ENCODE measurements around the gene PPP1CB.

PPP1CB gene

GRCh38 chr2:28751252-28751955, at the start of gene PPP1CB:
PPP1CB (plus strand) TSS chr2:28751830; CDS start chr2:28752125, 295 bp downstream.
- peak; percentile 85 for DNase-seq (ENCODE audit: insufficient read length, low spot score)
- peak; percentile 85 for FAIRE-seq

GRCh38 chr2:28702415-28702861, 49.2 kb upstream of the PPP1CB start:
- no peak for DNase-seq (ENCODE audit: insufficient read length, low spot score)
- FAIRE-seq = no peak

GRCh38 chr2:28702878-28703277, 48.8 kb upstream of the PPP1CB start:
- DNase-seq (ENCODE audit: insufficient read length, low spot score) (no peak), FAIRE-seq (no peak)

GRCh38 chr2:28704621-28705020, 47.0 kb upstream of the PPP1CB start:
- FAIRE-seq (no peak), DNase-seq (ENCODE audit: insufficient read length, low spot score) (no peak)

- FAIRE-seq = no peak
- DNase-seq (ENCODE audit: insufficient read length, low spot score) = no peak
Observed at GRCh38 chr2:28705751-28706440, 45.7 kb upstream of the PPP1CB start.

- DNase-seq (ENCODE audit: insufficient read length, low spot score) (no peak), FAIRE-seq (no peak)
Observed at GRCh38 chr2:28707592-28707991, 44.0 kb upstream of the PPP1CB start.

- no peak for FAIRE-seq
- DNase-seq (ENCODE audit: insufficient read length, low spot score) = no peak
Observed at GRCh38 chr2:28709101-28709500, 42.5 kb upstream of the PPP1CB start.

GRCh38 chr2:28710545-28710944, 41.1 kb upstream of the PPP1CB start:
- DNase-seq (ENCODE audit: insufficient read length, low spot score) = no peak
- no peak for FAIRE-seq

- DNase-seq (ENCODE audit: insufficient read length, low spot score) (no peak), FAIRE-seq (no peak)
Observed at GRCh38 chr2:28713577-28714298, 37.9 kb upstream of the PPP1CB start.

- DNase-seq (ENCODE audit: insufficient read length, low spot score) = no peak
- no peak for FAIRE-seq
Observed at GRCh38 chr2:28716265-28716865, 35.3 kb upstream of the PPP1CB start.

GRCh38 chr2:28717339-28717758, 34.3 kb upstream of the PPP1CB start:
- DNase-seq (ENCODE audit: insufficient read length, low spot score) (no peak), FAIRE-seq (no peak)

- FAIRE-seq = no peak
- DNase-seq (ENCODE audit: insufficient read length, low spot score) = no peak
Observed at GRCh38 chr2:28720345-28720744, 31.3 kb upstream of the PPP1CB start.

GRCh38 chr2:28721601-28722191, 29.9 kb upstream of the PPP1CB start:
- FAIRE-seq (no peak), DNase-seq (ENCODE audit: insufficient read length, low spot score) (no peak)

GRCh38 chr2:28725021-28725711, 26.5 kb upstream of the PPP1CB start:
- FAIRE-seq = no peak
- no peak for DNase-seq (ENCODE audit: insufficient read length, low spot score)

- FAIRE-seq = no peak
- DNase-seq (ENCODE audit: insufficient read length, low spot score) = no peak
Observed at GRCh38 chr2:28726177-28726576, 25.5 kb upstream of the PPP1CB start.

- no peak for DNase-seq (ENCODE audit: insufficient read length, low spot score)
- FAIRE-seq = no peak
Observed at GRCh38 chr2:28729698-28730097, 21.9 kb upstream of the PPP1CB start.

GRCh38 chr2:28730641-28731146, 20.9 kb upstream of the PPP1CB start:
- no peak for DNase-seq (ENCODE audit: insufficient read length, low spot score)
- no peak for FAIRE-seq

GRCh38 chr2:28735511-28735910, 16.1 kb upstream of the PPP1CB start:
- no peak for DNase-seq (ENCODE audit: insufficient read length, low spot score)
- no peak for FAIRE-seq

GRCh38 chr2:28736034-28736433, 15.6 kb upstream of the PPP1CB start:
- DNase-seq (ENCODE audit: insufficient read length, low spot score) = no peak

GRCh38 chr2:28737655-28738054, 14.0 kb upstream of the PPP1CB start:
- no peak for FAIRE-seq
- DNase-seq (ENCODE audit: insufficient read length, low spot score) = no peak

More at GRCh38 chr2:28736034-28736433, 15.6 kb upstream of the PPP1CB start:
- no peak for FAIRE-seq

All from GM19239 (cell line).